Activated CD8-positive, alpha-beta T cell treated with anti-CD3 and anti-CD28 coated beads, Interleukin-2, amount 10 ng/mL, durations not matched to agents 7 days and 5 days (primary cell): ENCODE measurements around the gene HDAC4. TPM values are rescaled to one million over a fixed set of nuclear protein-coding genes. Genes with fewer than 3 reads are reported as not detected.

Experiments used
- ATAC-seq: fragments of 150-1000 bp; cut with Tn5 transposase; one replicate; pipeline ENCODE4 v1.10.0; 2021; ENCODE audit warnings: moderate library complexity
- CTCF ChIA-PET: fragments of 350-600 bp; sonication (Branson Sonifier 250); formaldehyde crosslinking; loops from one replicate; lab custom pipeline; 2021; ENCODE audit warnings: antibody characterized with exemption; lab: Charles Lee
- POLR2A ChIA-PET: fragments of 350-600 bp; sonication (Branson Sonifier 250); formaldehyde crosslinking; loops from one replicate; lab custom pipeline; 2021; ENCODE audit warnings: antibody characterized with exemption; lab: Charles Lee
- DNase-seq: peaks from one replicate; pipeline ENCODE4 v3.0.0-alpha.2; 2020
- H3K27ac Mint-ChIP-seq: one replicate; pipeline ENCODE4 v1.8.0; 2021; ENCODE audit warnings: mild to moderate bottlenecking, mixed read lengths
- H3K27me3 Mint-ChIP-seq: one replicate; pipeline ENCODE4 v1.8.0; 2021; ENCODE audit warnings: low read depth, mixed read lengths
- H3K36me3 Mint-ChIP-seq: one replicate; pipeline ENCODE4 v1.8.0; 2021; ENCODE audit warnings: low read depth, mixed read lengths
- H3K4me1 Mint-ChIP-seq: one replicate; pipeline ENCODE4 v1.8.0; 2021; ENCODE audit warnings: low read depth, mixed read lengths
- H3K4me3 Mint-ChIP-seq: one replicate; pipeline ENCODE4 v1.8.0; 2021; ENCODE audit warnings: mild to moderate bottlenecking, mixed read lengths
- H3K9me3 Mint-ChIP-seq: one replicate; pipeline ENCODE4 v1.8.0; 2022; ENCODE audit warnings: mixed read lengths; ENCODE audit not compliant: insufficient read depth
- total RNA-seq, 2 experiments: library from RNA; stranded (reverse); gene quantifications; one replicate each; pipeline ENCODE4 v1.2.3, GENCODE V29; 2021

The HDAC4 gene
- total RNA-seq, 2 experiments from 2014 or later: 50.7 to 58.8 TPM

- no peak for DNase-seq
- POLR2A ChIA-PET: interaction anchor here (0.6 to 1.1 kb wide), 2 partner anchors 16 to 93 kb away, joined by 3 to 4 read pairs; no protein-coding TSS in a partner anchor
These were observed 131.5 kb downstream of the HDAC4 start for GRCh38 chr2:239269173-239269885.

GRCh38 chr2:239268549-239268948 is 132.3 kb downstream of the HDAC4 start:
- H3K36me3 Mint-ChIP-seq: peaks cover 28% of the 10 kb centered on the region
- H3K4me1 Mint-ChIP-seq: peaks cover 88% of the 10 kb centered on the region
- H3K27me3 Mint-ChIP-seq: no peaks in the 10 kb centered on the region
- ChIA-PET CTCF (interaction anchor here (1.0 to 4.2 kb wide), 8 partner anchors 16 to 130 kb away, joined by 3 to 37 read pairs (median 4); no protein-coding TSS in a partner anchor), POLR2A (interaction anchor here (1.1 to 2.4 kb wide), 4 partner anchors 13 to 55 kb away, joined by 4 to 15 read pairs (median 4); no protein-coding TSS in a partner anchor)
- peak overlapping the region; percentile 17 for H3K4me3 Mint-ChIP-seq
- H3K9me3 Mint-ChIP-seq: no peaks in the 10 kb centered on the region
- no peak for ATAC-seq
- no peak for DNase-seq
- peak overlapping the region; percentile 93 for H3K27ac Mint-ChIP-seq

More at GRCh38 chr2:239269173-239269885, 131.5 kb downstream of the HDAC4 start:
- no peak for ATAC-seq
- Mint-ChIP-seq H3K27me3 (no peaks in the 10 kb centered on the region), H3K9me3 (no peaks in the 10 kb centered on the region), H3K4me1 (peaks cover 89% of the 10 kb centered on the region), H3K36me3 (peaks cover 28% of the 10 kb centered on the region), H3K27ac (no peak overlapping the region), H3K4me3 (no peak overlapping the region)
- CTCF ChIA-PET: interaction anchor here (1.0 to 4.2 kb wide), 5 partner anchors 15 to 129 kb away, joined by 3 to 37 read pairs (median 3); no protein-coding TSS in a partner anchor

DNA sequence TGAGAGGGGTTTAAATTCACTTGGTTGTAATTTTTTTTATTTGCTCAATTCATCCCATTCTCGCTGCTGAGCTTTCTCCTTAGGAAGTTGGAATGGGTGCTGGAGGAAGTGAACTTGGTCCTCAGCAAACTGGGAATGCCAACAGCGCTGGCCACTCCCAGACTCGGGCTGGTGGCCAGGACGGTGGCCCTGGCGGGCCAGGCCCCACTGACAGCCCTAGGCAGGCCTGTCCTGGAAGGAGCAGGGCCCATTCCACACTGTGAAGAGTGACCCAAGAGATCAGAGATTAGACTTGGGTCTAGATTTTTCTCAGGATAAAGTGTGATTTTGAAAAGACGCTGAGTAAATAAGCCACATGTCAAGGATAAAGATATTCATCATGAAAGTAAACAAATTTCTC is 132.7 kb downstream of the HDAC4 start:
- Mint-ChIP-seq H3K4me3 (peak overlapping the region; percentile 86), H3K36me3 (peaks cover 29% of the 10 kb centered on the region), H3K27me3 (no peaks in the 10 kb centered on the region), H3K4me1 (peaks cover 87% of the 10 kb centered on the region), H3K9me3 (no peaks in the 10 kb centered on the region), H3K27ac (peak overlapping the region; percentile 93)
- ATAC-seq: no peak
- CTCF ChIA-PET: interaction anchor here (0.8 to 4.8 kb wide), 25 partner anchors 8 to 722 kb away, joined by 3 to 54 read pairs (median 7); no protein-coding TSS in a partner anchor
- DNase-seq: no peak
- POLR2A ChIA-PET: interaction anchor here (0.9 to 2.9 kb wide), 16 partner anchors 13 to 134 kb away, joined by 3 to 17 read pairs (median 6); partner anchors contain the start of gene HDAC4

DNA sequence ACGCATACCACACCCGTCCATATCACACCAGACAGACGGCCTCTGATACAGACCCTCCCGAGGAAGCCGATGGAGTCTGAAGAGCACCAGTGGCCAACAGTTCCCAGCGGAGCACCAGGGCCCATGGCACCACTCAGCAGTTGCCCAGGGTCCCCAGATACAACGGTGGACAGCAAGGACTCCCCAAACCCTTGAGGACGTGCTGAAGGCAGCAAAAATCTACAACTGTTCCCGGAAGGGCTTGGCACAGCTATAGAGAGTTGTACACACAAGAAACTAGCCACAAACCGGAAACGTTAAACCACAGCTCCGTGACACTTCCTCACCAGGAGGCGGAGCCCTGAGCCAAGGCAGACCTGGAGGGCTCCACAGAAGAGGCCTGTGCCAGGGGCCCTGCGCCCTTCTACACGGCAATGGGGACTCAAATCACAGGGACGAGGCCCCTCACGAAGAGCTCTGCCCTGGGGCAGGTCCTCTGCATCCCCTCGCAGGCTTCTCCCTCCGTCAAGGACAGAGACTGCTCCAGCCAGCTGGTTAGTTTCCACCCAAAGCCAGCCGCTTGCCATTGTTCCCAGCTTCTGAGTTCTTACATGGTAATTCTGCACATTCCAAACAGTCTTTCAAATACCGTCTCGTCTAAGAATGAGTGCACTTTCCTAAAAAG is 133.4 kb downstream of the HDAC4 start:
- peak; percentile 97 for DNase-seq
- Mint-ChIP-seq H3K27ac (peak overlapping the region; percentile 93), H3K27me3 (no peaks in the 10 kb centered on the region), H3K4me1 (peaks cover 86% of the 10 kb centered on the region), H3K9me3 (no peaks in the 10 kb centered on the region), H3K4me3 (peak overlapping the region; percentile 86), H3K36me3 (peaks cover 33% of the 10 kb centered on the region)
- ChIA-PET CTCF (interaction anchor here (0.8 to 4.8 kb wide), 26 partner anchors 8 to 723 kb away, joined by 3 to 54 read pairs (median 6); no protein-coding TSS in a partner anchor), POLR2A (interaction anchor here (0.9 to 2.9 kb wide), 16 partner anchors 12 to 135 kb away, joined by 3 to 17 read pairs (median 6); partner anchors contain the start of gene HDAC4)
- peak; percentile 84 for ATAC-seq

DNA sequence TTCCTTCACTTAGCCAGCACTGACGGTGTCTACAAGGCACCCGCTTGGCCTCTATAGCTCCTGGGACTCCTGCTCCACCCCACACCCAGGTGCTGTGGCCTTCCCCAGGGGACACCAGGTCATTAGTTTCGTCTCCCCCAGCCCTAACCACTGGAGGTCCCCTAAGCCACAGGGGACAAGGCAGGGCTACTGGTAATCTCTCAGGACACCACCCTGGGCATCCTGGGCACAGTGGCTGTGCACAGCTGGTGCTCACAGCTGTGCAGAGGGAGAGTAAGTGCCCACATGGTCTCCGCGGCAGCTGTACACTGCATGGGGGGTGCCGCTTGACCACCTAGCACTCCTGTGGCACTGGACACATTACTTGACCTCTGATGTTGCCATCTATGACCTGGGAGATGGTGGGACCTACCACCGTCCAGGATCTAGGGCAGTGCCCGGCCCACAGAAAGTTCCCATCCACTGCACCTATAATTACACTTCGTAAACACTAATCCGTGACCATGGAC is 134.0 kb downstream of the HDAC4 start:
- ATAC-seq (peak; percentile 8), DNase-seq (no peak)
- peaks cover 34% of the 10 kb centered on the region for H3K36me3 Mint-ChIP-seq
- ChIA-PET CTCF (interaction anchor here (0.6 to 4.8 kb wide), 25 partner anchors 9 to 723 kb away, joined by 3 to 54 read pairs (median 7); no protein-coding TSS in a partner anchor), POLR2A (interaction anchor here (0.9 to 2.9 kb wide), 14 partner anchors 13 to 136 kb away, joined by 3 to 17 read pairs (median 8); partner anchors contain the start of gene HDAC4)
- no peaks in the 10 kb centered on the region for H3K27me3 Mint-ChIP-seq
- H3K27ac Mint-ChIP-seq: peak overlapping the region; percentile 93
- H3K4me1 Mint-ChIP-seq: peaks cover 87% of the 10 kb centered on the region
- no peaks in the 10 kb centered on the region for H3K9me3 Mint-ChIP-seq
- H3K4me3 Mint-ChIP-seq: peak overlapping the region; percentile 86

DNA sequence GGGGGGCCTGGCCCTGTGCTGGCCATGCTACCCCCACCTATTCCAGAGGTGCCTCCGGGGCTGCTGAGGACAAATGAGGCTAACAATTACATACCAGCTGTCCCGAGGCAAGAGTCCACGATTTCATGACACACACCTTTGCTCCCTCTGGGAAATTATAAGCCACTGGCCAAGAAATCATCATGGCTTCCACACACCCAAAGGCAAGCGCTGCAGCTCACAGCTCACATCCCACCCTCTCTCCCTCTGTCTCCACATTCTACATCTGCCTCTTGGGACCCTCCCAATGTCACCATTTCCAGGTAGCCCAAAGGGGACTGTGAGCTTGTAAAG is 134.4 kb downstream of the HDAC4 start:
- ChIA-PET POLR2A (interaction anchor here (0.9 to 2.9 kb wide), 9 partner anchors 13 to 136 kb away, joined by 4 to 17 read pairs (median 13); partner anchors contain the start of gene HDAC4), CTCF (interaction anchor here (0.6 to 4.8 kb wide), 14 partner anchors 9 to 131 kb away, joined by 4 to 54 read pairs (median 7); no protein-coding TSS in a partner anchor)
- no peak for ATAC-seq
- peak overlapping the region; percentile 93 for H3K27ac Mint-ChIP-seq
- DNase-seq: no peak
- H3K36me3 Mint-ChIP-seq: peaks cover 32% of the 10 kb centered on the region
- H3K9me3 Mint-ChIP-seq: no peaks in the 10 kb centered on the region
- peaks cover 86% of the 10 kb centered on the region for H3K4me1 Mint-ChIP-seq
- H3K4me3 Mint-ChIP-seq: peak overlapping the region; percentile 86
- no peaks in the 10 kb centered on the region for H3K27me3 Mint-ChIP-seq

DNA sequence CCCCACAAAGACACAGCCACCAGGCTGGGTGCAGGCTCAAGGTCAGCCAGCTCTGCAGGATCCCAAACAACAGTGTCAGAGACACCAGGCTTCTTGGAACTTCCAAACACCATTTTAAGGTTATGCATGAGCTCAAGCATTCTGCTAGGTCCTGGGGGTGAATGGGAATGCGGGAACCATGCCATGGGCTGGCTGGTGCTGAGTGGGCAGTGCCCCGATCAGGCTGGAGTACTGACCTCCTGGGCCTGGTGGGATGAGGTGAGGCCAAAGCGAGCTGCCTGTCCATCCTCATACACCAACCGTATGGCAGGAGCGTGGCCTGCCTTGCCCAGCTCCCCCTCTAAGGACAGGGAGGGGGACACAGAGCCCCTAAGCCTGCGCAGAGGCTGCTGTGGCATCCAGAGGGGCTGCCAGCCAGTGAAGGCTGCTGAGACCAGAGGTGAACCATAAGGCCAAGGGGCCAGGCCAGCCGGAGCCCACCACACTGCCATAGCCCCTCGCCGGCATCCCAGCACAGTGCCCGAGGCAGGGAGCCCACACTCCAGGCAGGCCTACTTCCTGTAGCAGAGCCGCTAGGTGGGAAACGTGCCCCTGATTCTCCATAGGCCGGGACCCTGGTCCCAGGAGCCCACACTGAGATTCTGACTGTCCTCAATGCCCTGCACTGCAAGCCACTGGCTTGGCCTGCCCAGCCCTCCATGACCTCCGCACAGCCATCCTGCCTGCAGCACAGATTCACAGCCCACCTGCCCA is 135.0 kb downstream of the HDAC4 start:
- H3K36me3 Mint-ChIP-seq: peaks cover 37% of the 10 kb centered on the region
- POLR2A ChIA-PET: interaction anchor here (0.8 to 2.9 kb wide), 10 partner anchors 12 to 137 kb away, joined by 3 to 17 read pairs (median 12); partner anchors contain the start of gene HDAC4
- no peaks in the 10 kb centered on the region for H3K27me3 Mint-ChIP-seq
- peak overlapping the region; percentile 86 for H3K4me3 Mint-ChIP-seq
- ATAC-seq: no peak
- no peak for DNase-seq
- H3K9me3 Mint-ChIP-seq: no peaks in the 10 kb centered on the region
- CTCF ChIA-PET: interaction anchor here (0.6 to 4.8 kb wide), 11 partner anchors 10 to 132 kb away, joined by 4 to 54 read pairs (median 7); no protein-coding TSS in a partner anchor
- H3K27ac Mint-ChIP-seq: peak overlapping the region; percentile 93
- H3K4me1 Mint-ChIP-seq: peaks cover 92% of the 10 kb centered on the region

DNA sequence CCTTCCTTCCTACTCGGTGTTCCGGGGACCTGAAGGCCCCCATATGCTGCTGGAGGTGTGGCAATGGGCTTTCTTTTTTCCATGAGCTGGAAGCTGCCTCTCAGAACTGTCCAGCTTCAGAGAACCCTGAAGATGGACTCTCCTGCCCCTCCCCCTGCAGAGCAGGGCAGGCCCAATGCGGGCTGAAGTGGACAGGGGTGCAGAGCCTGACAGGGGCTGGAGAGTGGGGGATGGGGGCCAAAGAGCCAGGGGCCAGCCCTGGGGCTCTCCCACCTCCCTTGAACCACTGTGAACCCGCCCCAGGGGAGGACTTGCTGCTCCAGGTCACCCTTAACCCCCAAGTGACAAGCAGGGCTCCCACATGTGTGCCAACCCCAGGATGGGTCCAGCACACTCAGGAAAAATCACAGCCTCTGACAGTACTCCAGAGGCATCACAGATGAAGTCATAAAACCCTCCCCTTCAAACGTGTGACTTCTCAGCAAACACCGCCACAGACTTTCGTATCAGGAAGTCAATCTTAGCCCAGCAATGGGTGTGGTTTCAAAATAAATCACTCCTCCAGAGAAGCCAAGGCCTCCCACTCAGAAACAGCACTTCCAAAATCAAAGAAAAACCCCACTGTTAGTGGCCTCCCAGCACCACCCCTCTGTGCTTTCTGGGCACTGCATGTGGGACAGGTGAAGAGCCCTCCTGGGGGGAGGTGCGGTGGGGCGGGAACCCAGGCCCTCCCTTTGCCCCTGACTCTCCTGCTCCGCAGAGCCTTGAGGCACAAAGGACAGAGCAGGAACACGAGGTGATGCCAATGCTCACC is 135.8 kb downstream of the HDAC4 start:
- POLR2A ChIA-PET: interaction anchor here (0.6 to 2.9 kb wide), 3 partner anchors 20 to 29 kb away, joined by 3 to 14 read pairs (median 3); no protein-coding TSS in a partner anchor
- Mint-ChIP-seq H3K27me3 (no peaks in the 10 kb centered on the region), H3K27ac (peak overlapping the region; percentile 93), H3K4me3 (peak overlapping the region; percentile 86), H3K9me3 (no peaks in the 10 kb centered on the region), H3K4me1 (peaks cover 95% of the 10 kb centered on the region), H3K36me3 (peaks cover 34% of the 10 kb centered on the region)
- CTCF ChIA-PET: interaction anchor here (1.1 to 4.8 kb wide), 6 partner anchors 30 to 133 kb away, joined by 3 to 54 read pairs (median 7); no protein-coding TSS in a partner anchor
- ATAC-seq: peak; percentile 64
- DNase-seq: peak; percentile 83

GRCh38 chr2:239264492-239264837 is 136.4 kb downstream of the HDAC4 start:
- H3K4me3 Mint-ChIP-seq: peak overlapping the region; percentile 49
- DNase-seq: peak; percentile 51
- H3K9me3 Mint-ChIP-seq: no peaks in the 10 kb centered on the region
- peak overlapping the region; percentile 93 for H3K27ac Mint-ChIP-seq
- peaks cover 35% of the 10 kb centered on the region for H3K36me3 Mint-ChIP-seq
- ChIA-PET CTCF (interaction anchor here (1.2 to 4.8 kb wide), 3 partner anchors 34 to 133 kb away, joined by 3 to 54 read pairs (median 4); no protein-coding TSS in a partner anchor), POLR2A (interaction anchor here (0.6 to 1.1 kb wide), 2 partner anchors 20 to 136 kb away, joined by 3 to 7 read pairs; partner anchors contain the start of gene HDAC4)
- H3K27me3 Mint-ChIP-seq: no peaks in the 10 kb centered on the region
- ATAC-seq: peak; percentile 10
- peaks cover 95% of the 10 kb centered on the region for H3K4me1 Mint-ChIP-seq
